Keratinocyte (primary cell): ENCODE results near the gene AMMECR1.

Source experiments
- CTCF ChIP-seq, 3 experiments: IDR thresholded peaks in 1 of 3; conservative IDR thresholded peaks in 1 of 3; optimal IDR thresholded peaks in 1 of 3; 2 replicates in 2 of 3; 3 replicates in 1 of 3; pipeline versions ENCODE3 to v1.5.1; 2011; ENCODE audit warnings: low read length in 3 of 3, mild to moderate bottlenecking in 3 of 3, moderate library complexity in 2 of 3, control low read depth in 1 of 3, inconsistent platforms in 1 of 3; ENCODE audit not compliant: insufficient read depth in 2 of 3; ENCODE audit errors: extremely low read depth in 1 of 3
- EZH2 ChIP-seq: IDR thresholded peaks from one replicate; pipeline ENCODE4 v1.6.1; 2012; ENCODE audit warnings: inconsistent platforms, mild to moderate bottlenecking, low read length, moderate library complexity

DNA sequence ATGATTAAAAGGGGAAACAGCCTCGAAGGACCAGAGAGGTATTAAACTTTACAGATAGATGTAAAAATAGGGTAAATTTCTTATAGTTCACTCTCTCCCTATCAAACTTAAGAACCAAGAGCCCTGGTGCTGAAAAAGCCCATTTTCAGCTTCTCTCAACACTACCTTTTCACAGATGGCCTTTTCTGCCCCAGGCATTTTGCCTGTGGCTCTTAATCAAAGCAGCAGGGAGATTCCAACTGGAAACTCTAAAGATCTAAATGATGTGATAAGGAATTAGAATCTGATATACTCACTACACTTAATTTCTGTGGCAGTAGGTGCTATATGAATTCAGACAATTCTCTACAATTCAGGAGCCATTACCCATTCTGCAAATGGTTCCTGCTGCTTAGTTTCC is 60.0 kb downstream of the AMMECR1 start:
- TF ChIP-seq CTCF (optimal IDR thresholded peaks at IDR 0.05 in 1 of 3, IDR thresholded peaks at IDR 0.05 in 1 of 3, conservative IDR thresholded peaks at IDR 0.05 in 1 of 3; ENCODE audit: extremely low read depth in 1 of 3, insufficient read depth in 2 of 3, low read length in 3 of 3) (no peak), EZH2 (no peak)
